GM12891 (cell line): ENCODE data around the gene CD2BP2.

Source experiments
- DNase-seq: peaks from one replicate; pipeline ENCODE4 v3.0.0; 2011; ENCODE audit warnings: low spot score; ENCODE audit not compliant: insufficient read length
- FAIRE-seq: peaks from 2 replicates; lab custom pipeline; 2011; peaks lifted over from hg19 to GRCh38; lab: Jason Lieb, UNC
- PAX5 ChIP-seq: IDR thresholded peaks from 2 replicates; pipeline ENCODE4 v1.6.1; 2011; ENCODE audit warnings: low read length, moderate library complexity, mild to moderate bottlenecking; ENCODE audit not compliant: insufficient read depth, severe bottlenecking
- POLR2A ChIP-seq: IDR thresholded peaks from 2 replicates; pipeline ENCODE4 v1.6.1; 2011; ENCODE audit warnings: low read depth, low read length, control low read depth
- POLR2AphosphoS5 ChIP-seq: IDR thresholded peaks from 2 replicates; pipeline ENCODE4 v1.6.1; 2011; ENCODE audit warnings: low read depth, low read length, control low read depth
- POU2F2 ChIP-seq: IDR thresholded peaks from 2 replicates; pipeline ENCODE4 v1.6.1; 2011; ENCODE audit warnings: low read depth, mild to moderate bottlenecking, control low read depth, low read length, moderate library complexity
- SPI1 ChIP-seq: IDR thresholded peaks from 2 replicates; pipeline ENCODE4 v1.6.1; 2011; ENCODE audit warnings: low read depth, low read length, control low read depth
- TAF1 ChIP-seq: IDR thresholded peaks from 2 replicates; pipeline ENCODE4 v1.6.1; 2011; ENCODE audit warnings: low read depth, low read length, control low read depth

The CD2BP2 gene

GRCh38 chr16:30358990-30359870 lies 4.1 kb upstream of the CD2BP2 start:
- TF ChIP-seq SPI1: no peak
- TF ChIP-seq PAX5: no peak
- no peak for TF ChIP-seq TAF1
- no peak for TF ChIP-seq POLR2AphosphoS5
- TF ChIP-seq POU2F2: no peak
- no peak for TF ChIP-seq POLR2A
- FAIRE-seq (no peak), DNase-seq (no peak)

- TF ChIP-seq POU2F2: no peak
- no peak for TF ChIP-seq POLR2A
- no peak for TF ChIP-seq TAF1
- no peak for TF ChIP-seq SPI1
- no peak for DNase-seq
- no peak for FAIRE-seq
These were observed 3.4 kb upstream of the CD2BP2 start for GRCh38 chr16:30358577-30358936.

GRCh38 chr16:30357715-30358576 lies 2.8 kb upstream of the CD2BP2 start:
- no peak for TF ChIP-seq POU2F2
- TF ChIP-seq POLR2AphosphoS5: no peak
- no peak for TF ChIP-seq PAX5
- no peak for TF ChIP-seq SPI1
- no peak for TF ChIP-seq POLR2A
- TF ChIP-seq TAF1: no peak
- FAIRE-seq (no peak), DNase-seq (no peak)

DNA sequence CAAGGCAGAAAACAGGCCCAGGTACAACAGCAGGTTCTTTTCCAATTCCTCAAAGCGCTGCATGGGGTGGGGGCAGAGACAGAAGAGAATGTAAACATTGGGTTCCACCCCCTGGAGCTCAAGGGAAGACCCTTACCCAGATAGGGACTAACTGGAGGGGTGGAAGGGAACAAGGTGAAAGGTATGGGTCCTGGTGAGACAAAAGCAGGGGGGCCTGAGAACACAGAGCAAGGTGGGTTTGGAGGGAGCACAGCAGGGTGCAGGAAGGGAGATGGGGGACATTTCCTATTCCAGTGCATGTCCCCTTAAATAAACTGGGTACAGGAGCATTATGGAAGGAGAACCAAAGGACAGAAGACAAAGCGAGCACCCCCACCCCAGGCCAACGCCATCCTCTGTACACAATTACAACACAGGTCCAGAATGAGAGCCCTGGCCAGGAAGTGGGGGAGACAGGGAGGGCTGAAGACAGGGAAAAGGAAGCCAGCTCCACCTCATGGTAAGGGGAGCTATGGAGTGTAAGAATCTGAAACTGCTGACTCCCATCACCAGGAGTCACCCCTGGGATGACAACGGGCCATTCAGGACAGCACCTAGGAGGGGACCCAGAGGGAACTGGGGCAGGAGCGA lies 2.1 kb upstream of the CD2BP2 start:
- FAIRE-seq (no peak), DNase-seq (no peak)
- no peak for TF ChIP-seq TAF1
- no peak for TF ChIP-seq SPI1

GRCh38 chr16:30356401-30357084 lies 1.4 kb upstream of the CD2BP2 start:
- DNase-seq (no peak), FAIRE-seq (no peak)
- no peak for TF ChIP-seq POLR2A
- no peak for TF ChIP-seq PAX5
- TF ChIP-seq TAF1: no peak
- no peak for TF ChIP-seq SPI1
- no peak for TF ChIP-seq POLR2AphosphoS5
- TF ChIP-seq POU2F2: no peak

DNA sequence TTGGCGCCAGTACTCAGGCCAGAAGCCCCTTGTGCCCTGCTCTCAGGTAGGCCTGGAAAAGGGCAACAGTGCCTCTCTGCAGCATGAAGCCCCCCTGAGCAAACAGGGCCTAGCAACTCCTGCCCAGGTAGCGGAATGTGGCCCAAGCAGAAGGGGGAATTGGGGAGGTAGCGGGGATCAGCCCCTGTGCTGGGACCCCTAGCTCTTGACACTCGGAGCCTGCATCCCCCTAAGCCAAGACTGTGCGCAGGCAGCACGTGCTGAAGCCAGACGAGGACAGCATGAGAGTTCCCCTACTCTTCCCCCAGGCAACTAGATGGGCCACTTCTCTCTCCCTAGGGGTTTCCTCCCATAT lies 823 bp upstream of the CD2BP2 start:
- DNase-seq (no peak), FAIRE-seq (peak; percentile 31)
- no peak for TF ChIP-seq TAF1
- TF ChIP-seq PAX5: no peak
- TF ChIP-seq POU2F2: no peak
- TF ChIP-seq SPI1: no peak
- TF ChIP-seq POLR2A: no peak
- TF ChIP-seq POLR2AphosphoS5: no peak

DNA sequence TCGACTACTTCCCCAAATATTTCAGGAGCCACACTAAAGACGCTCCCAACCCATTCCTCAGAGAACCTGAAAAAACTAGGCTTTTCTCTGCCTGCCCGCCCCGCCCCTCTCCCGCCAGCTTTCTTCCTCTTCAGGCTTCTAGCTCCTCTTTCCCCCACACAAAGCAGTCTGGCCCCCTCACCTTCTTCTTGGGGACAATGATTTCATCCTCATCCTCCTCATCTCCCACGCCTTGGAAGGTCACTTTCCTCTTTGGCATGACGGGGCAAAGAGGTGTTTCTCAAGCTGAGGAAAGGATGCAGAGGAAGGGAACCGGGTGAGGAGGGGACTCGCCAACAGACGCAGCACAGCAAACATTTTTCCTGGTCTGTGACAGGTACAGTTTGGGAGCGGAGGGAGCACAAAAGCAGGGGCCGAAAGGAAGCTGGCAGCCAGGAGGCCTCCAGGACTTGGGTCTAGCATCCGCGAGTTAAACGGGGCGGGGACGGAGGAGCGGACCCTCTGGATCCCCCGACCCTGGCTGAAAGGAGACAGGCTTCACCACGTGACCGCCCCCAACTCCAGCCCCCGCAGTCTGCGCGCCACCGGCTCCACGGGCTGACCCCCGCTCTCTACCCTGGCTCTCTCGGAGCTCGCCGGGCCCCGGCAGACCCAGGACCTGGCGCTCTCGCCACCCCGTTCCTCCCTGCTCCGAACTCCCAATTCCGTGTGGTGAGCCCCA lies 525 bp downstream of the CD2BP2 start:
- DNase-seq (no peak), FAIRE-seq (peak; percentile 51)

GRCh38 chr16:30353438-30354129 lies 1.5 kb downstream of the CD2BP2 start:
- DNase-seq (no peak), FAIRE-seq (no peak)
- TF ChIP-seq TAF1 (no peak), POU2F2 (no peak), PAX5 (no peak), SPI1 (no peak), POLR2A (no peak), POLR2AphosphoS5 (no peak)

More for the DNA sequence above, 525 bp downstream of the CD2BP2 start:
- TF ChIP-seq POU2F2 (0 out of 2 replicates have a peak, but pooled peaks have one; percentile 14), PAX5 (no peak)
